Measurements from ENCODE around the gene CHCHD3.
"Not testable (repeated sequence)": the region's sequence is repeated elsewhere in the genome, so short reads cannot be mapped to it uniquely, and the experiment has no call there.

CHCHD3 gene

DNA sequence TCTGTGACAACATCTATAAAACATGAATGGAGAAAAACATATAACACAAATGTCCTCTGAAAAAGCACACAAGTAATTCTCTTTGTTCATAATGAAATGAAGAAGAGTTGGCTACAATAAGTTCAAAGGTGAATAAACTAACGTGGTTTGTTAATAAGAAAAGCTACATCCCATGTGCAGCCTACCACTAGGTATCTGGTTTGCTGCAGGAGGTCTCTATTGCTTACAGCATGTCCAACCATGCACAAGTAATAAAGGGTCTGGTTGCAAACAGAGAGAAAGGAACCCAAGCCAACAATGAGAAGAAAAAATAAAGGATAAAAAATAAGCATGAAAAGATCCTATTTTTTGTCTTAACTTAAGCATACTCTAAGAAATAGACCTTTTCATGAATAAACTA lies 139.2 kb downstream of the CHCHD3 start:
- DNase-seq: no peak

GRCh38 chr7:132941905-132942304 lies 140.0 kb downstream of the CHCHD3 start:
- DNase-seq: no peak

GRCh38 chr7:132941428-132941827 lies 140.5 kb downstream of the CHCHD3 start:
- DNase-seq: no peak

DNA sequence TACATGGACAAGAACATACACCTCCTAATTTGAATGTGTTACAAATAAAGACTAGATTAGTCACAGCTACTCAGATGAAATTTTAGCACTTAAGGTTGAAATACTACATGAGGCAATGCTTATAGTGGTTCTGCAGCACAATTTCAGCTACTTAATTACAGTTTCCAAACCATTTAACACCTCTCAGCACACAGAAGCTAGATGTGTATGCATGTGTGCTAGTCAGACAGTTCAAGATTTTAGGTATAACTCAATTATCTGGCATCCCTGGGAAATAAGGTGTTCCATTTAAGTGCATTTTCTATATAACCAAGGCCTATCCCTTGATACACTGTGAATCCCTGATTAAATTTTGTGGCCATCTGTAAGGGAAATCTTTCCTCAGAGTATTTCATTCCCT lies 141.8 kb downstream of the CHCHD3 start:
- no peak for DNase-seq

- DNase-seq: no peak
Measured at GRCh38 chr7:132939495-132939894, 142.4 kb downstream of the CHCHD3 start.

DNA sequence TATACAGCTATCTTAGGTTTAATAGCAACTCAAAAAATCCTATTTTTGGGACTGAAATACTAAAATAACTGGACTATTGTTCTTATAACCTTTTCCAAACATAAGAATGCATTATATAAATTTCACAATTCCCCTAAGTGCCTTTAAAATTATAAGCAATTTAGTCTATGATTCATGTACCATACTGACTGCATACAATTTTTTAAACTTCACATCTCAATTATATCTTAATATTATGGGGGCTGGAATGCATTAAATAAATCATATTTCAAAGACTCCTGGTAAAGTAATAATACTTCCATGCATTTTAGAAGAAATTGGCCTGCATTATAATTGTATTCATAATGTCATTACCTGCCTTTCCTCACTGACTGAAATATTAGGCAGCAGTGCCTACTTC lies 144.6 kb downstream of the CHCHD3 start:
- no peak for DNase-seq

GRCh38 chr7:132935608-132936007 lies 146.3 kb downstream of the CHCHD3 start:
- DNase-seq: no peak

GRCh38 chr7:132934017-132934416 lies 147.9 kb downstream of the CHCHD3 start:
- no peak for DNase-seq

DNA sequence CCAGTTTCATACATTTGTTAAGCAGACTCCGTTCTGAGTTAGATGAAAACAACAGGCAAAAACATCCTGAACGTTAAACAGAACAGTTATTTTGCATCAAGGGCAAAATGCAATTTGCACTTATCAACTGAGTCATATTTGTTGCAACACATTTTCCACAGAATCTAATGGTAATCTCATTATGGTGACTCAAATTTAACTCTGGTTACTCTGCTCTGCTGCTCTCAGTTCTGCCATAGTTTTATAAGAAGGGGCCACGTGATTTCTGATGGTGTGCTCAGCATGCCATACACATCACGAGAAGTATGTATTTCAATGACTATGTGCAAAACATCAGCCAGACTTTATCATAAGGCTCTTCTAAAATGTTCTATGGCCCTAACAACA lies 148.8 kb downstream of the CHCHD3 start:
- no peak for DNase-seq

DNA sequence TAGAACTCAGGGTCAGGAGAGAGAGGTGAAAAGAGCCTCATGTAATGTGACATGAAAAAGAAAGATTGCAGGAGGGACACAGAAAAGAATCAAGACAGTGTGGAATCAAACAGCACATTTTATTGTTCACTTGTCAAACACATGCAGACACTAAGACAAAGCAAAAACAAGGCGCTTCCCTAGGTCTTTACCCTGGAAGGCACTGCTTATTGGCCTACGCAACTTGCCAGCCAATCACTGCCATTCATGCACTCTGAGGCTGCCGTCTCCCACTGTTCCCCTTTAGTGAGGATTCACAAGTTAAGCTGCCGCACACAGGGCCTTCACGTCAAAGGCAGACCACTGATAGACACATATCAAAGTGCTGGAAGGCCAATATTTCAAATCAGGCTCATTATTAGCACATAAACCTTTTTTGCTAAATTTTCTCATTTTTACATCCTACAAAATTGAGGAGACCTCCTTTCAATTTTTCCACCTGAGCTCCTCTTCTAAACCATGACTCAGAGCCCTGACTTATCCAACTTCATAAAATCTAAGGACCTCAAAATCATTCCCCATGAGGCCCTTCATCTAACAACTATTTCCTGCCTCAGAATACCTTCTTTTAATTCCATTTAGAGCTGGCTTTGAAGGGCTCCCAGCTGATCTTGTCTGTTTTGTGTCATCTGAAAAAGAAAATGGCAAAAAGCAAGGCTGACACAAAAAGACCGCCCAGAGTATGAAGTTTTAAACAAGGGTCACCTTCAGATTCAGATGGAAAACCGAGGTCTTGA lies 149.4 kb downstream of the CHCHD3 start:
- DNase-seq: no peak

GRCh38 chr7:132930881-132931280 lies 151.0 kb downstream of the CHCHD3 start:
- no peak for DNase-seq

DNA sequence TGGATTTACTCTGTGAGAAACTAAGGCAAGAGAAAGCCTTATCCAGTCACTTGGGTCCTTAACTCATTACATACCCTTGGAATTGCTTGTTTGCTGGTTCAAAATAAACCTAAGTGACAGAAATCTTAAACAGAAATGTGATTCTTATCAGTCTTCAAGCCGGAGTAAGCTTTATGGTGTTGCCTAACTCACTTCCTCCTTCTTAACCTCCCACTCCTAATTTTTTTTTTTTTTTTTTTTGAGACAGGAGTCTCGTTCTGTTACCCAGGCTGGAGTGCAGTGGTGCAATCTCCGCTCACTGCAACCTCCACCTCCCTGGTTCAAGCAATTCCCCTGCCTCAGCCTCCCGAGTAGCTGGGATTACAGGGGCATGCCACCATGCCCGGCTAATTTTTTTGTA lies 151.9 kb downstream of the CHCHD3 start:
- DNase-seq: not testable (repeated sequence)

GRCh38 chr7:132919771-132920170 lies 162.1 kb downstream of the CHCHD3 start:
- DNase-seq: no peak

GRCh38 chr7:132915647-132916046 lies 166.2 kb downstream of the CHCHD3 start:
- DNase-seq: no peak

GRCh38 chr7:132910657-132911056 lies 171.2 kb downstream of the CHCHD3 start:
- DNase-seq: no peak

GRCh38 chr7:132907380-132907940 lies 174.4 kb downstream of the CHCHD3 start:
- no peak for DNase-seq

DNA sequence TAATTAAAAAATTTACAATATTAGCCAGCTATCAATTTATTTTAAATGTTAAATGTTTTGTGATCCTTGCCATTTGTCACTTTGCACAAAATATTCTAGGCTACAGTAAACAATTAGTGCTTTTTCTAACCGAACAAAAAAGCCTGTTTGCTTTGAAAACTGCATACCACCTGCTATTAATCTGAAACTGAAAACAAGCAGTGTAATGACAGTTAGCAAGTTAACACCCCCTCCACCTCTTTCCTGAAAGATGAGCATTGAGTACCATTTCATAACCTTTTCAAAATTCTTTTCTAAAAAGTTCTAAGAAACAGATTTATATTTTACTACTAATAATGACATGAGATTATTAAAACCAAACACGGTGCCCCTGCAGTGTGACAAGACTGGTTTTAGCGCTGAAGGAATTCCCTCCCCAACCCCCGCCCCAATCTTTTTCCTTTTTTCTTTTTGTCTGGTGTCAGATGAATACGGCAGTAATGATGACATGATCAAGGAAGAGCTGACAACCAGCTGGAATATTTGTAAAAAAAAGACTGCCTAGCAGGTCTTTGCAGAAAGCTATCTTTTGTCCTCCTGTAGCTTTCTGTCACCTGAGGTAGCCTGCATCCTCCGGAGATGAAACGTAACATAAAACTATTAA lies 175.6 kb downstream of the CHCHD3 start:
- DNase-seq: no peak

- DNase-seq: not testable (repeated sequence)
Measured at GRCh38 chr7:132905136-132905535, 176.8 kb downstream of the CHCHD3 start.

GRCh38 chr7:132904209-132904608 lies 177.7 kb downstream of the CHCHD3 start:
- no peak for DNase-seq

DNA sequence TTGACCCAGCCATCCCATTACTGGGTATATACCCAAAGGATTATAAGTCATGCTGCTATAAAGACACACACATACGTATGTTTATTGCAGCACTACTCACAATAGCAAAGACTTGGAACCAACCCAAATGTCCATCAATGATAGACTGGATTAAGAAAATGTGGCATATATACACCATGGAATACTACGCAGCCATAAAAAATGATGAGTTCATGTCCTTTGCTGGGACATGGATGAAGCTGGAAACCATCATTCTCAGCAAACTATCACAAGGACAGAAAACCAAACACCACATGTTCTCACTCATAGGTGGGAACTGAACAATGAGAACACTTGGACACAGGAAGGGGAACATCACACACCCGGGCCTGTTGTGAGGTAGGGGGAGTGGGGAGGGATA lies 179.6 kb downstream of the CHCHD3 start:
- DNase-seq: not testable (repeated sequence)

DNA sequence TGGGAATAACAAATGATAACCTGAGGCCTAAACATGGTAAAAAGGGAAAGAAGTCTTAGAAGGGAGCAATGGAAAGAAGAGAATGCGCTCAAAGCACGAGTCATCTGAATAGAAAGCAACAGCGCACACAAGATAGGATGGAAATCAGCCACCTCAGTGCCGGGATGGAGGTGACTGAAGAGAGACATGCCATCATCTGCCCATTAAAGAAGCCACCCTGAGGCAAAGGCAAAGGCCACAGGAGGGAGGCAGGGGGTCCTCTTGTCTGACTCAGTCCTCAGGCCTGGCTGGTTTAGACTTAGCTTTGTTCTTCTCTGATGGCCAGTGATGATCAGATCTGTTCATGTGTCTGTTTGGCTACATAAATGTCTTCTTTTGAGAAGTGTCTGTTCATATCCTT lies 180.6 kb downstream of the CHCHD3 start:
- no peak for DNase-seq

DNA sequence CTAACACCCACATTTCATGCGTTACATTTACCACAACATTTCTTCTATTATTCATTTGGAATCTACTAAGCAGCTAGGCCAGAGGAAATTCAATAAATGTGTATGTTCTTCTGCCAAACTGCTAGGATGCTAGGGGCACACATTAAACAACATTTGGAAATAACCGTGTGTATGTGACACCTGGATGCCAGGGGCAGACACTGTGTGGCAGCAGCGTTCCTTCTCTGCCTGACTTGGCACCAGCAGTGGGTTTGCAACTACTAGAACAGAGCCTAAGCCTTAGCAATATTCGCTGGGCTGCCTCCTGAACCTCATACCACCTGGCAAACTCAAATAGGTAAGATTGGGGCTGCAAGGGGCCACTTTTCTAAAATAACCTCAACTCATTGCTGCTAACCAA lies 182.1 kb downstream of the CHCHD3 start:
- DNase-seq: no peak

DNA sequence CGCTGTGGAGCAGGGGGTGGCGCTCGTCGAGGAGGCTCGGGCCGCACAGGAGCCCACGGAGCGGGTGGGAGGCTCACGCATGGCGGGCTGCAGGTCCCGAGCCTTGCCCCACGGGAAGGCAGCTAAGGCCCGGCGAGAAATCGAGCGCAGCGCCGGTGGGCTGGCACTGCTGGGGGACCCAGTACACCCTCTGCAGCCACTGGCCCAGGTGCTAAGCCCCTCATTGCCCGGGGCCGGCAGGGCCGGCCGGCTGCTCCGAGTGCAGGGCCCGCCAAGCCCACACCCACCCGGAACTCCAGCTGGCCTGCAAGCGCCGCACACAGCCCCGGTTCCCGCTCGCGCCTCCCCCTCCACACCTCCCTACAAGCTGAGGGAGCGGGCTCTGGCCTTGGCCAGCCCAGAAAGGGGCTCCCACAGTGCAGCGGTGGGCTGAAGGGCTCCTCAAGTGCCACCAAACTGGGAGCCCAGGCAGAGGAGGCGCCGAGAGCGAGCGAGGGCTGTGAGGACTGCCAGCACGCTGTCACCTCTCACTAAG lies 183.2 kb downstream of the CHCHD3 start:
- DNase-seq: not testable (repeated sequence)

DNA sequence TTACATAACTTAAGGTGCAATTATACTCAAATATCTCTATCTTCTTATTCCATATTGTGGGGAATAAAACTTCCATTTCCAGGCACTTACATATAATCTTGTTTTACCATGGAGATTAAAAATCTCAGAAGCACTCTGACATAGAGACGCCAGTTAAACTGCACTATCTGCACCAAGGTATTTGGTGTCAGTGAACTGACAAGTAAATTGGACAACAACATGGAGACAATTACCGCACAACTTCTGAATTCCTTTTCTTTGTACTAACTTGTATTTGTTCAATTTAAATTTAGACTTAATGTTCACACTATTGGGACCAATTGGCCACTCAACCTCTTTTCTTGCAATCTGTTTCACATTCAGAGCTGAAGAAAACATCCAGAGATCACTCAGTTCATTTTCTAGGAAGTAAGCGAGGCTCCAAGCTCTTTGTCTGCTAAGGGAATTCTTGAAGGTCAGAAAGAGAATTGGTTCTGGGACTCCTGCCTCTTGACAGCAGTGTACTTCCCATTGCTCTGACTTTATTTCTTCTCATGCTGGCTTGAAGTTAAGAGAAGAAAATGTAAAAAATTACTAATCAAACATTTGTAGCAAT lies 184.7 kb downstream of the CHCHD3 start:
- DNase-seq: no peak
